Mesendoderm (in vitro differentiated cells): ENCODE results near the gene MEN1.
A peak's percentile ranks its signal among the peaks of the same experiment; 100 is the strongest.

Experiments
- DNase-seq: peaks from one replicate; pipeline ENCODE4 v3.0.0; 2013
- H2AK5ac ChIP-seq: 2 replicates; pipeline ENCODE4 v1.6.1; 2013; ENCODE audit warnings: low read length, inconsistent platforms
- H2BK120ac ChIP-seq: 2 replicates; pipeline ENCODE4 v1.6.1; 2013; ENCODE audit warnings: low read depth, mild to moderate bottlenecking, low read length, moderate library complexity, mixed read lengths
- H2BK15ac ChIP-seq: replicated peaks from 2 replicates; pipeline ENCODE4 v1.6.1; 2013; ENCODE audit warnings: low read depth, mild to moderate bottlenecking, moderate library complexity
- H2BK5ac ChIP-seq: 2 replicates; pipeline ENCODE4 v1.6.1; 2013; ENCODE audit warnings: low read length, inconsistent platforms
- H3K18ac ChIP-seq: 2 replicates; pipeline ENCODE4 v1.6.1; 2013; ENCODE audit warnings: mild to moderate bottlenecking, low read length, mixed read lengths
- H3K23ac ChIP-seq: one replicate; pipeline ENCODE4 v1.6.1; 2013; ENCODE audit warnings: low read length
- H3K27ac ChIP-seq: 2 replicates; pipeline ENCODE4 v1.5.1; 2013; ENCODE audit warnings: low read depth, mild to moderate bottlenecking, inconsistent platforms, low read length, moderate library complexity
- H3K27me3 ChIP-seq: 2 replicates; pipeline ENCODE4 v1.6.1; 2013; ENCODE audit warnings: low read length, control low read depth, mild to moderate bottlenecking, inconsistent platforms; ENCODE audit not compliant: insufficient read depth, poor library complexity
- H3K36me3 ChIP-seq: 2 replicates; pipeline ENCODE4 v1.6.1; 2013; ENCODE audit warnings: low read length, inconsistent platforms; ENCODE audit not compliant: control insufficient read depth, insufficient read depth
- H3K4ac ChIP-seq: one replicate; pipeline ENCODE4 v1.6.1; 2013; ENCODE audit warnings: low read depth, mild to moderate bottlenecking, low read length, moderate library complexity
- H3K4me1 ChIP-seq: 2 replicates; pipeline ENCODE4 v1.6.1; 2013; ENCODE audit warnings: low read depth, low read length, inconsistent platforms; ENCODE audit not compliant: control insufficient read depth
- H3K4me2 ChIP-seq: 2 replicates; pipeline ENCODE4 v1.6.1; 2013; ENCODE audit warnings: low read length
- H3K4me3 ChIP-seq: 2 replicates; pipeline ENCODE4 v1.5.1; 2013; ENCODE audit warnings: mild to moderate bottlenecking, low read length
- H3K56ac ChIP-seq: one replicate; pipeline ENCODE4 v1.6.1; 2013; ENCODE audit warnings: low read length
- H3K79me1 ChIP-seq: 2 replicates; pipeline ENCODE4 v1.6.1; 2013; ENCODE audit warnings: low read length, inconsistent platforms
- H3K79me2 ChIP-seq: 2 replicates; pipeline ENCODE4 v1.6.1; 2013; ENCODE audit warnings: mild to moderate bottlenecking, low read length; ENCODE audit not compliant: control insufficient read depth, insufficient read depth
- H3K9ac ChIP-seq: 2 replicates; pipeline ENCODE4 v1.6.1; 2013; ENCODE audit warnings: low read length, inconsistent platforms
- H4K5ac ChIP-seq: one replicate; pipeline ENCODE4 v1.6.1; 2013; ENCODE audit warnings: low read length
- H4K8ac ChIP-seq: one replicate; pipeline ENCODE4 v1.6.1; 2013; ENCODE audit warnings: low read depth, mild to moderate bottlenecking, control low read depth, low read length, moderate library complexity
- WGBS: extraction: QIAGEN DNeasy Blood & Tissue Kit; methylation state at CpG from one replicate; pipeline ENCODE4 v1.1.7; 2013; ENCODE audit warnings: low lambda C conversion rate, missing lambda C conversion rate; ENCODE audit not compliant: insufficient coverage; ENCODE audit errors: extremely low coverage; 5-methylcytosine and 5-hydroxymethylcytosine counted together

MEN1 gene

DNA sequence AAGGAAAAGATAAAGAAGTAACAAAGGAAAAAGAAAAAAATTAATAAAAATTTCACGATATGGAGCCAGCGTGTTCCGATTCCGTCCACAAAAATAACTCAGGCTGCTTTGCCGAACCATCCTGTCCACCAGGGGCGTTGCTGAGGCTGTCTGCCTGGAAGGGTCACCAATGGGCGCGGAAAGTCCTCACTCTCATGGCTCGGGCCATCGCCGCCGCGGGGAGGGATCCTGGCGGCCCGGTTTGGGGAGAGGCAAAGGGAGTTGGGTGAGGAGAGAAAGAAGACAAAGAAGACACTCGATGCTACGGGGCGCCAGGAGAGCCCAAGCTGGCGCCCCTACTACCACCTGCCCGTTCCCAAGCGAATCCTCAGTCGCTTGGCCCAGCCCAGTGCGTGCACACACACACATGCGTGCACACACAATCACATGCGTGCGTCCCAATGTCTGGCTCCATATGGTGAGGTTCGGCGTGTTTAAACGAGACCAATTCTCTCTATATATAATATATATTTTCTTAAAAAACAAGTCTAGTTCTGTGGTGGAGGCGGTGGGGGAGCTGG is 45.0 kb downstream of the MEN1 start:
- no peak for DNase-seq

DNA sequence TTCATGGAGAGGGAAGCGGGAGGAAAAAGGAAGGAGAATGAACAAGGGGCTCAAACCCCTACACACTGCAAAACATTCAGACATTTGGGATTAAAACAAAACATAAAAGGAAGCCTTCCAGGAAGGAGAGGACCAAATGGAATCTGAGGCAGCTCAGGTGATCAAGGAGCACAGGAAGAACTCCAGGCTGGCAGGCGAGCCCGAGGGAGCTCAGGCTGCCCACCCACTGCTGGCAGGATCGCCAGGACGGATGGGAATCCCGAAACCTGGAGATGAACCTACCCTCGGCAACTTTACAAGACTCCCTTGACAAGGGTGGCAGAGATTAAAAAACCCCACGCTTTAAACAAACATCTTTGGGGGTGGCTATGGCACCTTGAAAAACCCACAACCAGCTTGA is 45.6 kb downstream of the MEN1 start:
- no peak overlapping the region for H2BK120ac ChIP-seq
- peaks cover 44% of the 10 kb centered on the region for H3K36me3 ChIP-seq
- DNase-seq, result no peak
- H3K27ac ChIP-seq, result no peak overlapping the region
- H3K23ac ChIP-seq, result no peak overlapping the region
- peaks cover 10% of the 10 kb centered on the region for H3K79me1 ChIP-seq
- no peak overlapping the region for H2BK5ac ChIP-seq
- H4K5ac ChIP-seq, result no peak overlapping the region
- no CpG with 5 or more reads among the region's 8 CpGs for WGBS
- H3K27me3 ChIP-seq, result no peaks in the 10 kb centered on the region
- no peak overlapping the region for H3K4ac ChIP-seq
- peaks cover 4% of the 10 kb centered on the region for H3K4me1 ChIP-seq
- peaks cover 12% of the 10 kb centered on the region for H3K79me2 ChIP-seq
- no peak overlapping the region for H4K8ac ChIP-seq
- no peak overlapping the region for H2AK5ac ChIP-seq
- H3K56ac ChIP-seq, result no peak overlapping the region
- H3K4me2 ChIP-seq, result no peak overlapping the region
- no peak overlapping the region for H2BK15ac ChIP-seq
- H3K18ac ChIP-seq, result no peak overlapping the region
- H3K4me3 ChIP-seq, result no peak overlapping the region
- no peak overlapping the region for H3K9ac ChIP-seq

More for the DNA sequence above, 45.0 kb downstream of the MEN1 start:
- no peak overlapping the region for H3K9ac ChIP-seq
- H2AK5ac ChIP-seq, result no peak overlapping the region
- H4K8ac ChIP-seq, result no peak overlapping the region
- no peak overlapping the region for H3K4me2 ChIP-seq
- WGBS, result no CpG with 5 or more reads among the region's 30 CpGs
- peaks cover 49% of the 10 kb centered on the region for H3K36me3 ChIP-seq
- H2BK120ac ChIP-seq, result no peak overlapping the region
- H2BK5ac ChIP-seq, result no peak overlapping the region
- H3K79me1 ChIP-seq, result peaks cover 10% of the 10 kb centered on the region
- H3K79me2 ChIP-seq, result peaks cover 12% of the 10 kb centered on the region
- H2BK15ac ChIP-seq, result no peak overlapping the region
- no peak overlapping the region for H3K23ac ChIP-seq
- H3K4me1 ChIP-seq, result no peaks in the 10 kb centered on the region
- no peak overlapping the region for H3K56ac ChIP-seq
- H3K4ac ChIP-seq, result no peak overlapping the region
- no peak overlapping the region for H3K18ac ChIP-seq
- H3K27ac ChIP-seq, result peak overlapping the region; percentile 15
- no peak overlapping the region for H4K5ac ChIP-seq
- H3K27me3 ChIP-seq, result no peaks in the 10 kb centered on the region
- H3K4me3 ChIP-seq, result no peak overlapping the region

DNA sequence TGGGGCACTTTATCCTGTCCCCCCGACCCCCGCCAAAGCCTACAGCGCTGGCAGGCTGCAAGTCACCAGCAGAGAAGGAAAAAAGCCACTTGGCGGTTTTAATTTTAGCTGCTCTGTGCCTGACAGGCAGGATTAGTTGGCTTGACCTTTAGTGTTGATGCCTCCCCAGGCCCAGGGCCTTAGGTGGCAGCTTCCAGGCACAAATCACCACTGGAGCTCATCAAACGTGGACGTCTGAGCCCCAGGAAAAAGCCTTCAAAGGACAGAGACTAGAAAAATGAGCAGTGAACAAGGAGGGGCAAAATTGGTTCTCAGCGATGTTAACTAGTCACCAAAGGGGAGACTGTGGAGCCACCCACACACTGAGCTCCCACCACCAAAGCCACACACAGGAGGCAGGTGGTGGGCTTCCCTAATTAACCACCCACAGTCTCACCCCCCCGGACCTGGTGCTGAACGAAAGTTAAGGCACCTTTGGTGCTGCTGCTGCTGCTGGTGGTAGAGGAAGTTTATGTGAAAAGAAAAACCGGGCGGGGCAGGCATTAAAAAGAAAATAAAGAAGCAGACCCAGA is 46.2 kb downstream of the MEN1 start:
- Histone ChIP-seq H4K8ac (no peak overlapping the region), H3K4ac (no peak overlapping the region), H3K23ac (no peak overlapping the region), H3K9ac (peak overlapping the region; percentile 17), H2BK5ac (no peak overlapping the region), H4K5ac (no peak overlapping the region), H3K27me3 (no peaks in the 10 kb centered on the region), H3K18ac (no peak overlapping the region), H3K79me2 (peaks cover 11% of the 10 kb centered on the region), H3K27ac (peak overlapping the region; percentile 65), H2AK5ac (no peak overlapping the region), H2BK15ac (no peak overlapping the region), H3K4me2 (no peak overlapping the region), H3K79me1 (peaks cover 10% of the 10 kb centered on the region), H3K56ac (no peak overlapping the region), H3K4me3 (no peak overlapping the region), H3K4me1 (peaks cover 4% of the 10 kb centered on the region), H3K36me3 (peaks cover 39% of the 10 kb centered on the region), H2BK120ac (no peak overlapping the region)
- no CpG with 5 or more reads among the region's 11 CpGs for WGBS
- DNase-seq, result no peak

DNA sequence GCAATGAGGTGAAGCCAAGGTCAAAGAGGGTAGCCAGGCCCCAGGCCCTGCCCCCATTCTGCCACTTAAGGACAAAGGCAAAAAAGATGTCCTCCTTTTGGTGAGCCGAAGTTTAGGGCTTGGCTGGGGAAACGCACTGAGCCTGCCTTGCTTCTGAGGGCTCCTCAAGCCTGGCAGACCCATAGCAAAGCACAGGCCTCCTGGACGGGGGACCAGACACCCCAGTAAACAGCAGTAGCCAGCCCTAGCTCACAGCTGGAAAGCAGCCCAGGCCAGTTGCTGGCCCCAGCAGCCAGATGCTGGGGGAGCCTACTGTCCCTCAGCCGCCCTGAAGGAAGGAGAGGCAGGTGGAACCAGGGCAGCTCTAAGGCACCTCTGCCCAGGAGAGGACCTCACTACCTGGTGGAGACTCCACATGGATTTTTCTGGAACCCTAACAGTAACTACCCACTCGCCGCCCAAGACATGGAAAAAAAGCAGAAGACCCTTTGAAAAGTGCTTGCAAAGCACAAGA is 46.8 kb downstream of the MEN1 start:
- Histone ChIP-seq H3K27ac (peak overlapping the region; percentile 65), H3K4me1 (peaks cover 4% of the 10 kb centered on the region), H2BK15ac (no peak overlapping the region), H3K23ac (no peak overlapping the region), H3K9ac (no peak overlapping the region), H3K4ac (no peak overlapping the region), H3K27me3 (no peaks in the 10 kb centered on the region), H3K4me2 (no peak overlapping the region), H3K79me2 (peaks cover 11% of the 10 kb centered on the region), H2AK5ac (no peak overlapping the region), H3K18ac (no peak overlapping the region), H3K36me3 (peaks cover 34% of the 10 kb centered on the region), H3K4me3 (no peak overlapping the region), H4K8ac (no peak overlapping the region), H3K56ac (no peak overlapping the region), H3K79me1 (peaks cover 10% of the 10 kb centered on the region), H2BK120ac (no peak overlapping the region), H2BK5ac (no peak overlapping the region), H4K5ac (no peak overlapping the region)
- no CpG with 5 or more reads among the region's 6 CpGs for WGBS
- DNase-seq, result no peak

DNA sequence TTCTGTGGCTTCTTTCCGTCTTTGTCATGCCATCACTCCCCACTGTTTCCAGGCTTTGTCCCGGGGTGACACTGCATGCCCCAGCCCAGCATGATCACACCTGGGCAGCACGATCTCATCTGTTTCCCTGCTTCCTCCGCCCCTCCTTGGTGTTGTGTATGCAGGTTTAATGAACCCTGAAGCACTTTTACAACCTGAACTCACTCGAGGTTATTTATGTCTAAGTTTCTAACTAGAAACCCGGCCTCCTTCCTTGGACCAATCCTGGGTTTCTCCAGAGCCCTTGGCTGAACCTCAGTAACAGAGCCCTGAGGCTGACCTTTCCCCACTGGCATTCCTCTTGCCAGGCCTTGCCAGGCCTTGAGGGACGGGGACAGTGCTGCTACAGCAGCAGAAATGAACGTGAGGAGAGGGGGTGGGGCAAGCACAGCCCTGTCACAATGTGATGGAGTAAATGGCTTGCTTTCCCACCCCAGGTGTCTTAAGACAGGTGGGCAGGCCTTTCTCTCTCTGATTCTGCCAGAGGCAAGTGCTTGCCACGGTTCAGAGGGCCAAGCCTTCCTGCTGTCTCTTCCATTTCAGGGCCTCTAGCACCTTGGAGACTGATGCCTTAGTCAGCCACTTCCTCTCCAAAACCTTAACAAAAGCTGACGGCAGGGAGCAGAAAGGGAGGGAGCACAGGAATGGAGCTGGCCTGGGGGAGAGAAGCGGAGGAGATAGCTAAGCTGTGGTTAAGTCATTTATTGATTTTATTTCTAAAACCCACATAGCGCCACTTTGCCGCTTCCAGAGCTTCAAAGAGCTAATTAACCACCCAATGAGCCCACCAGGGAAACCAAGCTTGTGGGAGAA is 47.5 kb downstream of the MEN1 start:
- Histone ChIP-seq H3K79me2 (peaks cover 8% of the 10 kb centered on the region), H3K79me1 (peaks cover 10% of the 10 kb centered on the region), H2BK120ac (no peak overlapping the region), H3K36me3 (peaks cover 29% of the 10 kb centered on the region), H3K18ac (no peak overlapping the region), H3K4me2 (no peak overlapping the region), H2BK5ac (no peak overlapping the region), H3K23ac (no peak overlapping the region), H4K5ac (no peak overlapping the region), H4K8ac (no peak overlapping the region), H3K9ac (no peak overlapping the region), H3K4ac (no peak overlapping the region), H2AK5ac (no peak overlapping the region), H3K27me3 (no peaks in the 10 kb centered on the region), H2BK15ac (no peak overlapping the region), H3K4me1 (peaks cover 4% of the 10 kb centered on the region), H3K56ac (no peak overlapping the region), H3K27ac (peak overlapping the region; percentile 65), H3K4me3 (no peak overlapping the region)
- peak; percentile 69 for DNase-seq
- WGBS, result no CpG with 5 or more reads among the region's 13 CpGs
